BLaER1 treated with 17β-estradiol and CSF1 and Interleukin-3, amounts not matched to agents 10 nM and 100 nM (cell line): ENCODE data around the gene ICAM3.
"Not testable (repeated sequence)": the region's sequence is repeated elsewhere in the genome, so short reads cannot be mapped to it uniquely, and the experiment has no call there.

Experiments used
- H3K27ac ChIP-seq, 11 experiments: shearing (Covaris generic); formaldehyde crosslinking; 2 replicates each; pipeline ENCODE4 v1.8.1; 2022
- H3K27me3 ChIP-seq, 11 experiments: shearing (Covaris generic); formaldehyde crosslinking; 2 replicates each; pipeline ENCODE4 v1.8.1; 2022
- H3K36me3 ChIP-seq, 11 experiments: shearing (Covaris generic); formaldehyde crosslinking; 2 replicates each; pipeline ENCODE4 v1.8.1; 2022
- H3K4me1 ChIP-seq, 10 experiments: shearing (Covaris generic); formaldehyde crosslinking; 2 replicates each; pipeline ENCODE4 v1.8.1; 2022
- H3K4me2 ChIP-seq, 11 experiments: shearing (Covaris generic); formaldehyde crosslinking; 2 replicates each; pipeline ENCODE4 v1.8.1; 2022
- H3K4me3 ChIP-seq, 10 experiments: shearing (Covaris generic); formaldehyde crosslinking; 2 replicates each; pipeline ENCODE4 v1.8.1; 2022
- H3K9ac ChIP-seq, 11 experiments: shearing (Covaris generic); formaldehyde crosslinking; 2 replicates each; pipeline ENCODE4 v1.8.1; 2022
- H3K9me3 ChIP-seq, 11 experiments: shearing (Covaris generic); formaldehyde crosslinking; replicated peaks in 1 of 11; 2 replicates each; pipeline ENCODE4 v1.8.1; 2022
- H4K20me1 ChIP-seq, 11 experiments: shearing (Covaris generic); formaldehyde crosslinking; 2 replicates each; pipeline ENCODE4 v1.8.1; 2022
- Cebpa-rat ChIP-seq, 11 experiments: shearing (Covaris generic); IDR thresholded peaks; 2 replicates each; pipeline ENCODE4 v1.8.1; 2022

Gene ICAM3

DNA sequence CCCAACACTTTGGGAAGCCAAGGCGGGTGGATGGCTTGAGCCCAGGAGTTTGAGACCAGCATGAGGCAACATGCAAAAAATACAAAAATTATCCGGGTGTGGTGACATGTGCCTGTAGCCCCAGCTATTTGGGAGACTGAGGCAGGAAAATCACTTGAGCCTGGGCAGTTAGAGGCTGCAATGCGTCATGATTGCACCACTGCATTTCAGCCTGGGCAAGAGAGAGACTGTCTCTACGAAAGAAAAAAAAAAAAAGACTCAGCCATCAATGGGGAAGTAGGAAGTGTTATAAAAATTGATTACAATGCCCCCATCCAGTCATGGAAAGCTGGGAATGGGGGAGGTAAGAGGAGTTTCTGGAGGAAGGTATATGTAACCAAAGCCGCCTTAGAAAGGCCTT lies 35.5 kb upstream of the ICAM3 start:
- no peak overlapping the region for H3K4me2 ChIP-seq
- no peaks in the 10 kb centered on the region for H3K27me3 ChIP-seq
- H3K9me3 ChIP-seq, result no peaks in the 10 kb centered on the region
- H3K9ac ChIP-seq, result no peak overlapping the region
- TF ChIP-seq Cebpa-rat (IDR thresholded peaks at IDR 0.05), result no peak
- peaks cover 0 to 15% (median 0%) of the 10 kb centered on the region in 11 experiments; a peak in 5 of 22 replicates for H4K20me1 ChIP-seq
- no peak overlapping the region for H3K4me3 ChIP-seq
- H3K36me3 ChIP-seq, result peaks cover 66 to 76% (median 71%) of the 10 kb centered on the region in 11 experiments
- peaks cover 9 to 34% (median 15%) of the 10 kb centered on the region in 10 experiments for H3K4me1 ChIP-seq
- no peak overlapping the region for H3K27ac ChIP-seq

DNA sequence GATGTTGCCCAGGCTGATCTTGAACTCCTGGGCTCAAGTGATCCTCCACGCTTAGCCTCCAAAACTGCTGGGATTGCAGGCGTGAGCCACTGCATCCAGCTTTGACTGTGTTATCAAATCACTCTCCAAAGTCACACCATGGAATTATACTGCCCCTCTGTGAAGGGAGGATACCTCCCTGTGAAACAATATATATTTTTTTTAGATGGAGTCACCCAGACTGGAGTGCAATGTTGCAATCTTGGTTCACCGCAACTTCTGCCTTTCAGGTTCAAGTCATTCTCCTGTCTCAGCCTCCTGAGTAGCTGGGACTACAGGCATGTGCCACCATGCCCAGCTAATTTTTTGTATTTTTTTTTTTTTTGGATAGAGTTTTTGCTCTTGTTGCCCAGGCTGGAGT lies 33.3 kb upstream of the ICAM3 start:
- Histone ChIP-seq H4K20me1 (peaks cover 0 to 24% (median 6%) of the 10 kb centered on the region in 11 experiments; a peak in 10 of 22 replicates), H3K4me3 (no peak overlapping the region), H3K4me1 (peaks cover 0 to 16% (median 8%) of the 10 kb centered on the region in 10 experiments; a peak in 11 of 20 replicates), H3K9me3 (peaks cover 0 to 15% (median 0%) of the 10 kb centered on the region in 11 experiments; a peak in 6 of 22 replicates), H3K4me2 (peak overlapping the region in 3 of 11 experiments; percentile 9 to 44 (median 32); a peak in 2 of 22 replicates), H3K27ac (peak overlapping the region in 2 of 11 experiments; percentile 40 to 56; a peak in 2 of 22 replicates), H3K27me3 (no peaks in the 10 kb centered on the region), H3K36me3 (peaks cover 76 to 86% (median 81%) of the 10 kb centered on the region in 11 experiments), H3K9ac (peak overlapping the region in 2 of 11 experiments; percentile 21 to 23; a peak in 2 of 22 replicates)
- 0 out of 22 replicates have a peak, but pooled peaks of 1 of the 11 experiments have one; percentile 10 for TF ChIP-seq Cebpa-rat (IDR thresholded peaks at IDR 0.05)

DNA sequence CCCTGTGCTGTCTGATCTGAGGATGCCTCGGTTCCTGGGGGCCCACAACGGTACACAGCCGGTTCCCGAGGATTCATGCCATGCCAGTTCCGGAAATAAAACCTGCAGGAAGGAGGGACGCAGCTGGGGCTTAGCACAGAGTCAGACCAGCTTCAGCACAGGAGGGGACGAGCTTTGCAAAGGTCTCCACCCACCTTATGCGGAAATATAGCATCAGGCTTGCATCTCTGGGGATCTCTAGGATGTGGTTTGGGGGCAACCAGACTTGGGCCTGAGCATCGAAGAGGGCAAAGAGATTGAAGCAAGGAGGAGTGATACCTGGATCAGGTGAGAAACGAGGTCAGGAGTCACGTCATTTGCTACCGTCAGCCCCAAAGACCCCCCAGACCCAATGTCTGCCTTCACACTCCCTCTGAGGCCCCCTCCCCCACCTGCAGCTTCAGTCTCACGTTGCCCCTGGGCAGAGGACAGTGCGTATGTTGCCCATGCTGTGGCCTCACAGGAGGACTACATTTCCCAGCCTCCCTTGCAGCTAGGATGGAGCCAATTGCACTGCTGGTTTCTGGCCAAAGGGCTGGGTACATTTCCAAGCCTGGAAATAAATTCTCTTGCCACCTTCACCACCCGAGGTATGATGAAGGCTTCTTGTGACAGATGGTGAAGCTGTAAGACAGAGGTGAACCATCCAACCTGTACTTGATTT lies 28.8 kb upstream of the ICAM3 start:
- TF ChIP-seq Cebpa-rat (IDR thresholded peaks at IDR 0.05), result no peak
- Histone ChIP-seq H3K36me3 (peaks cover 93 to 100% (median 98%) of the 10 kb centered on the region in 11 experiments), H4K20me1 (peaks cover 0 to 44% (median 17%) of the 10 kb centered on the region in 11 experiments; a peak in 14 of 22 replicates), H3K9me3 (peaks cover 0 to 15% (median 0%) of the 10 kb centered on the region in 11 experiments; a peak in 6 of 22 replicates), H3K27me3 (no peaks in the 10 kb centered on the region), H3K27ac (no peak overlapping the region), H3K4me2 (peak overlapping the region in 1 of 11 experiments; percentile 17; a peak in 2 of 22 replicates), H3K4me1 (peaks cover 0 to 10% (median 7%) of the 10 kb centered on the region in 10 experiments; a peak in 9 of 20 replicates), H3K4me3 (no peak overlapping the region), H3K9ac (no peak overlapping the region)

DNA sequence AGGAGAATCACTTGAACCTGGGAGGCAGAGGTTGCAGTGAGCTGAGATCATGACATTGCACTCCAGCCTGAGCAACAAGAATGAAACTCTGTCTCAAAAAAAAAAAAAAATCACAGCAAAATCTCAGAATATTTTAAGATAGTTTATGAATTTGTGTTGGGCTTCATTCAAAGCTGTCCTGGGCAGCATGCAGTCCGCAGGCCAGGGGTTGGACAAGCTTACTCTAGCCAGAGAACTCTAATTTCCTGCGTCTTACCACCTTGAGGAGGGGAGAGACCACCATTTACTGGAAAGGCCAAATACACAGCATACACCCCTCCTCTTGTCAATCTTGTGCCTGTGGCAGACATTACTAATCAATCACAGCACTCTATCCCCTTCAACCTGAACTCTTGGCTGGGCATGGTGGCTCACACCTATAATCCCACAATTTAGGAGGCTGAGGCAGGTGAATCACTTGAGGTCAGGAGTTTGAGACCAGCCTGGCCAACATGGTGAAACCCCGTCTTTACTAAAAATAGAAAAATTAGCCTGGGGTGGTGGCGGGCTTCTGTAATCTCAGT lies 27.6 kb upstream of the ICAM3 start:
- Histone ChIP-seq H3K36me3 (peaks cover 94 to 100% (median 100%) of the 10 kb centered on the region in 11 experiments), H3K9me3 (peaks cover 0 to 15% (median 0%) of the 10 kb centered on the region in 11 experiments; a peak in 6 of 22 replicates), H4K20me1 (peaks cover 0 to 52% (median 24%) of the 10 kb centered on the region in 11 experiments; a peak in 15 of 22 replicates)
- not testable (repeated sequence) for H3K4me3 ChIP-seq, H3K27me3 ChIP-seq, H3K27ac ChIP-seq, H3K4me2 ChIP-seq, H3K4me1 ChIP-seq, H3K9ac ChIP-seq

DNA sequence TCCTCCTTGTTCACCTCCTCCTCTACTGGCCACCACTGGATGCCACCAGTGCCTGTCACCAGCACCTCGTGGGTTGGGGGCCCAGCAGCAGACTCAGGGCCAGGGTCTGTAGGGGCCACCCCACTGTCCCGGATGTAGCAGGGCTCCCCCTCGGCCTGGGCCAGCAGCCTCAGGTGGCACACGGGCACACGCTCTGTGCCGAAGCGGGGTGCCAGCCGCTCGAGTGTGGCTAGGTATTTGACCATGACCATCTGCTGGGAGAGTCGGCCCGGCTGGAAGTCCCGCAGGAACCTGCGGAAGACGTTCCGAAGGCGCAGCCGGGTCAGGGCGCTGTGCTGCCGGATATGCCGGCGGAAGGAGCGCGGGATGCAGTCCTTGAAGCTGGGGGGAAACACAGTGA lies 26.1 kb upstream of the ICAM3 start:
- Histone ChIP-seq H3K36me3 (peaks cover 94 to 100% (median 100%) of the 10 kb centered on the region in 11 experiments), H4K20me1 (peaks cover 0 to 63% (median 17%) of the 10 kb centered on the region in 11 experiments; a peak in 15 of 22 replicates)
- no peak for TF ChIP-seq Cebpa-rat (IDR thresholded peaks at IDR 0.05)

DNA sequence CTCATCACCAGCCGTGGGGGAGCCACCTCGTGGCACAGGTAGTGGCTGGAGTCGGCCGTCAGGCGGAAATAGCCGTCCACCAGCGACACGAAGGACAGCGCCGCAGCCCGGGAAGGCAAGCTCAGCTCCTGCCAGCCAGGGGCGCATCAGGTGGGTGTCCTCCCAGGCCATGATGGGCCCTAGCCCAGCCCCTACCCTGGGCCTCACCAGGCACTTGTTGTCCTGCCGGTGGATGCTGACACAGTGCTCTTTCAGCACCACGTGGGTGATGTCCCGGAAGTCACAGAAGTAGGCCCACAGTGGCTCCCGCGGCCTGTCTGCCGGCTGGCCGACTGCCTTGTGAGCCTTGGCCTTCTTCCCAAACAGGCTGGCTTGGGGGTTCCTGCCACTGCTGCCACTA lies 25.2 kb upstream of the ICAM3 start:
- peaks cover 0 to 8% (median 2%) of the 10 kb centered on the region in 10 experiments; a peak in 4 of 20 replicates for H3K4me1 ChIP-seq
- no peaks in the 10 kb centered on the region for H3K27me3 ChIP-seq
- 0 out of 22 replicates have a peak overlapping the region, but pooled peaks of 1 of the 11 experiments have one; percentile 31 for H3K9ac ChIP-seq
- TF ChIP-seq Cebpa-rat (IDR thresholded peaks at IDR 0.05), result no peak
- H4K20me1 ChIP-seq, result peaks cover 0 to 63% (median 17%) of the 10 kb centered on the region in 11 experiments; a peak in 15 of 22 replicates
- H3K9me3 ChIP-seq, result peaks cover 0 to 15% (median 0%) of the 10 kb centered on the region in 11 experiments; a peak in 6 of 22 replicates
- no peak overlapping the region for H3K4me3 ChIP-seq
- peaks cover 89 to 100% (median 100%) of the 10 kb centered on the region in 11 experiments for H3K36me3 ChIP-seq
- no peak overlapping the region for H3K27ac ChIP-seq
- H3K4me2 ChIP-seq, result no peak overlapping the region

More for the DNA sequence above, 26.1 kb upstream of the ICAM3 start:
- H3K27me3 ChIP-seq, result no peaks in the 10 kb centered on the region
- no peak overlapping the region for H3K9ac ChIP-seq
- no peak overlapping the region for H3K4me2 ChIP-seq
- peaks cover 0 to 15% (median 0%) of the 10 kb centered on the region in 11 experiments; a peak in 6 of 22 replicates for H3K9me3 ChIP-seq
- H3K27ac ChIP-seq, result no peak overlapping the region
- peaks cover 0 to 8% (median 2%) of the 10 kb centered on the region in 10 experiments; a peak in 4 of 20 replicates for H3K4me1 ChIP-seq
- H3K4me3 ChIP-seq, result no peak overlapping the region

DNA sequence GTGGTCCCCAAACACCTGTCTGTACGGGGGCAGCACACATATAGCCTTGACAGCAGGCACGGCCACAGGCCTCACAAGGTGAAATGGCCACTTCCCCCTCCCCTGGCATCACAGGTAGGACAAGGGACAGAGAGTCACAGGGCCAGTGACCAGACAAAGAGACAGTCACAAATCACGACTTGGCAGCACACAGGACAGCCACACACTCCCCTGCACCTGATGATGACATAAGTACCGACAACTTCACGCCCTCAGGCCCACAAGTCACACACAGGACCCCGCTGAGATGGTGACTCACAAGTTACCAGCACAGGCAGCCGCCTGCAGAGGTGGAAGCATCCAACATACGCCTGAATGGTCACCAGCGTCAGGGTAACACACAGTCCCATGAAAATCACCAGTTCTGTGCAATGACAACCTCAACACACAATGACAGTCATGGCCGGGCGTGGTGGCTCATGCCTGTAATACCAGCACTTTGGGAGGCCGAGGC lies 24.4 kb upstream of the ICAM3 start:
- Histone ChIP-seq H3K9ac (no peak overlapping the region), H3K9me3 (peaks cover 0 to 9% (median 0%) of the 10 kb centered on the region in 11 experiments; a peak in 6 of 22 replicates), H3K4me2 (no peak overlapping the region), H3K27ac (no peak overlapping the region), H3K27me3 (no peaks in the 10 kb centered on the region), H3K4me1 (peaks cover 0 to 8% (median 2%) of the 10 kb centered on the region in 10 experiments; a peak in 4 of 20 replicates), H3K36me3 (peaks cover 88 to 100% (median 100%) of the 10 kb centered on the region in 11 experiments), H4K20me1 (peaks cover 0 to 63% (median 16%) of the 10 kb centered on the region in 11 experiments; a peak in 14 of 22 replicates), H3K4me3 (no peak overlapping the region)
- no peak for TF ChIP-seq Cebpa-rat (IDR thresholded peaks at IDR 0.05)

DNA sequence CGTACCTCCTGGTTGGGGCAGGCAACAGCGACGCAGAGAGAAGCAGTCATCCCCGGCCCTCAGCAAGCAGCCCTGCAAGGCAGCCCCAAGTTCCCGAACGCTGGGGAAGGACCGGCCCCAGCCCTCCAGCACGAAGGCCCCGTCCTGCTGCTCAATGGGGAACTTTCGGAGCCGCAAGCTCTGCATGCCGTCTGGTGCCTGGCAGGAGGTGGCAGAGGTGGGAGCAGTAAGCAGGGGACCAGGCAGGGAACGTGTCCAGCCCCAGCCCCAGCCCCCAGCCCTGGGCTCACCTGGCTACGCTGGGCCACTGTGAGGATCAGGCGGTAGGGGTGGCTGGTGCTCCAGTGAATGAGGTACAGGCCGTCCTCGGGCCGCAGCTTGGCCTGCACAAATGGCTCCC lies 22.8 kb upstream of the ICAM3 start:
- TF ChIP-seq Cebpa-rat (IDR thresholded peaks at IDR 0.05), result no peak
- Histone ChIP-seq H4K20me1 (peaks cover 0 to 64% (median 12%) of the 10 kb centered on the region in 11 experiments; a peak in 13 of 22 replicates), H3K36me3 (peaks cover 88 to 100% (median 100%) of the 10 kb centered on the region in 11 experiments), H3K4me1 (no peaks in the 10 kb centered on the region), H3K4me2 (no peak overlapping the region), H3K9ac (no peak overlapping the region), H3K27ac (no peak overlapping the region), H3K9me3 (no peaks in the 10 kb centered on the region), H3K4me3 (no peak overlapping the region), H3K27me3 (no peaks in the 10 kb centered on the region)
